Erythroblast (primary cell): Measurements from ENCODE around the gene AUTS2.

Experiments used
- GATA1 ChIP-seq: IDR thresholded peaks from 2 replicates; pipeline ENCODE4 v1.6.1; 2011; ENCODE audit warnings: low read depth, mild to moderate bottlenecking, control low read depth, low read length, moderate library complexity
- POLR2A ChIP-seq: IDR thresholded peaks from 2 replicates; pipeline ENCODE4 v1.6.1; 2011; ENCODE audit warnings: mild to moderate bottlenecking, low read length

DNA sequence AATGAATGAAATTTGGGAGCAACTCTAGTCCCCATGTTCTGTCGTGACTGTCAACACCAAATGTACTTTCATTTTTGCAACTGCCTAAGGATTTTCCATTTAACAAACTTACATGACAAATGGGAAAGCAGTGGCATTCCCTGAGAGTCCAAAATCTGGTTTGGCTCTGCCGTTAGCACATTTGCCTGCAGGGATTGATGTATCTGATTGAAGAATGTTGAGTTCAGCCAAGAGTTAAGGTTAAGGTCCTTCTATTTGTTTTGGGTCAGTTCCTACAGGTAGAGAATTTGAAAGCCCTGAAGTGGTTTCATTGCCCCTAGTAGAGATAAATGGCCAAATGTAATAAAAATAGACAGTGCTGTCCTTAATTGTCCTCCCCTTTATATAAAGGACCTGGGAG is 1127.2 kb downstream of the AUTS2 start:
- no peak for TF ChIP-seq POLR2A
- TF ChIP-seq GATA1: no peak
